CD4-positive, alpha-beta T cell treated with Interleukin-4 for 1 hour (primary cell): ENCODE data around the gene CLEC12A.
"Not testable (repeated sequence)": the region's sequence is repeated elsewhere in the genome, so short reads cannot be mapped to it uniquely, and the experiment has no call there.

ENCODE experiments used
- DNase-seq, 2 donors: peaks; one replicate each; pipeline ENCODE4 v3.0.0-alpha.2; 2020 to 2022

CLEC12A gene

GRCh38 chr12:9973949-9974348 lies 2.7 kb downstream of the CLEC12A start:
- no peak for DNase-seq

DNA sequence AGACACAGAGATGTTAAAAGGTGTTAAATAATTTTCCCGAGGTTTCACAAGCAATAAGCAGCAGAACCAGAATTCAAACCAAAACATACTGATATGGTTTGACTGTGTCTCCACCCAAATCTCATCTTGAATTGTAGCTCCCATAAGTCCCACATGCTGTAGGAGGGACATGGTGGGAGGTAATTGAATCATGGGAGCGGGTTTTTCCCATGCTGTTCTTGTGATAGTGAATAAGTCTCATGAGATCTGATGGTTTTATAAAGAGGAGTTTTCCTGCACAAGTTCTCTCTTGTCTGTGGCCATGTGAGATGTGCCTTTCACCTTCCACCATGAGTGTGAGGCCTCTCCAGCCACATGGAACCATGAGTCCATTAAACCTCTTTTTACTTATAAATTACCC lies 3.5 kb downstream of the CLEC12A start:
- DNase-seq: not testable (repeated sequence)

DNA sequence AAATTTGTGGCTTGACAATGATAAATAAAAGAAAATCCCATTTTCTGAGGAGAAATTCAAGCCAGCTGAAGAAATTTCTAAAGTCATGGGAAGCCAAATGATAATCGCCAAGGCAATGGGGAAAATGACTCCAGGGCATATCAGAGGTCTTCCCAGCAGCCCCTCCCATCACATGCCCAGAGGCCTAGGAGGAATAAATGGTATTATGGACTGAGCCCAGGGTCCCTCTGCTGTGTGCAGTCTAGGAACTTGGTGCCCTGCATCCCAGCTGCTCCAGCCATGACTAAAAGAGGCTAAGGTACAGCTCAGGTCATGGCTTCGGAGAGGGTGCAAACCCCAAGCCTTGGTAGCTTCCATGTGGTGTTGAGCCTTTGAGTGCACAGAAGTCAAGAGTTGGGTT lies 4.4 kb downstream of the CLEC12A start:
- DNase-seq: no peak

DNA sequence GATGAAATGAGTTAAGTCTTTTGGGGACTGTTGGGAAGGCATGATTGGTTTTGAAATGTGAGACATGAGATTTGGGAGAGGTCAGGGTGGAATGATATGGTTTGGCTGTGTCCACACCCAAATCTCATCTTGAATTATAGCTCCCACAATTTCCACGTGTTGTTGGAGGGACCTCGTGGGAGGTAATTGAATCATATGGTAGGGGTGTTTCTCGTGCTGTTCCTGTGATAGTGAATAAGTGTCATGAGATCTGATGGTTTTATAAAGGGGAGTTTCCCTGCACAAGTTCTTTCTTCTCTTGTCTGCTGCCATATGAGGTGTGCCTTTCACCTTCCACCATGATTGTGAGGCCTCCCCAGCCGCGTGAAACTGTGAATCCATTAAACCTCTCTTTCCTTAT lies 5.4 kb downstream of the CLEC12A start:
- DNase-seq: not testable (repeated sequence)

DNA sequence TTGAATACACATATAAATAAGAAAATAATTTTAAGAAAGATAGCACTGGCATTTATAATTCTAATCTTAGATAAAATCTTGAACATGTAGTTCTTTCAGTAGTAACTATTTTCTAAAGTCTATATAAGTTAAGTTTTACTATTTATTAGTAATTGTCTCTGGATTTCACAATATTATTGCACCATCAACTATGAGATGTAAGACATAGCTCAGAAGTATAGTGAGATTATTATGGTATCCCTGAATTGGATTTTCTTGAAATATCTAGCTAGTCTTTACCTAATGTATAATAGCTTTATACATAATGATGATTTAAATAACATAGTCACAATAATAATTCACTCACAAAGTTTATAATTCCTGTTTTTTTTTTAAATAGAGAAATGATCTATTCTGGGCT lies 6.7 kb downstream of the CLEC12A start:
- DNase-seq: no peak

DNA sequence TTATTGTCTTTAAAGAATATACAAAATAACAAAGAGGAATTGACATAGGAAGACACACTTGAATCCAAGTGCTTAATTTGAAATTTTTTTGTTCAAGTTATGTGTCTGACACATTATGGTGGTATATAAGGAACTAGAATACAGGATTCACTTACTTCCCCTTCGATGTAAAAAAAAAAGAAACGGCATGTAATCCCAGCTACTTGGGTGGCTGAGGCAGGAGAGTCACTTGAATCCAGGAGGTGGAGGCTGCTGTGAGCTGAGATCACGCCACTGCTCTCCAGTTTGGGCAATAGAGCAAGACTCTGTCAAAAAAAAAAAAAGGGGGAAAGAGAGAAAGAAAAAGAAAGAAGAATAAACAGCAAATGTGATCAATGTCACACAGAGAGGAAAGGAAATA lies 8.9 kb downstream of the CLEC12A start:
- no peak for DNase-seq

GRCh38 chr12:9991876-9992275 lies 20.7 kb downstream of the CLEC12A start:
- no peak for DNase-seq

DNA sequence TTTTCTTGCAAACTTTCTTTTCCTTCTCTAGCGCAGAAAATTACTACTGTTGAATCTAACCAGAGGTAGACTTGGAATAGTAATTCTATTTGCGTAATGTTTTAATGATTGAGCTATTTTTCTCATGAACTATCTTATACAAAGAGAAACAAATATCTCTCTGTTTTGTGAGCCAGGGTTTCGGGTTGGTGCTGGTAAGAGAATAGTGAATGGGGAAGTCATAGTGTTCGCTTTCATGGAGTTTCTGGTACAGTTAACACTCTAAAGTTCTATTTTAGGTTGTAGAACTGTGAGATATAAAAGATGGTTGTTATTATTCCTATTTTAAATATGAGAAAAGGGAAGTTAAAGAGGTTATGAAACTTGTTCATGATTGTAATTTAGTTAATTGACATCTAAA lies 21.1 kb downstream of the CLEC12A start:
- no peak for DNase-seq

- no peak for DNase-seq
Observed at GRCh38 chr12:9999016-9999415, 27.8 kb downstream of the CLEC12A start, which contains the start of gene CLEC1B. CLEC1B (minus strand) TSS chr12:9999121; CDS start chr12:9999100, 21 bp downstream.

- no peak for DNase-seq
Observed at GRCh38 chr12:10001171-10001776, 30.1 kb downstream of the CLEC12A start.

DNA sequence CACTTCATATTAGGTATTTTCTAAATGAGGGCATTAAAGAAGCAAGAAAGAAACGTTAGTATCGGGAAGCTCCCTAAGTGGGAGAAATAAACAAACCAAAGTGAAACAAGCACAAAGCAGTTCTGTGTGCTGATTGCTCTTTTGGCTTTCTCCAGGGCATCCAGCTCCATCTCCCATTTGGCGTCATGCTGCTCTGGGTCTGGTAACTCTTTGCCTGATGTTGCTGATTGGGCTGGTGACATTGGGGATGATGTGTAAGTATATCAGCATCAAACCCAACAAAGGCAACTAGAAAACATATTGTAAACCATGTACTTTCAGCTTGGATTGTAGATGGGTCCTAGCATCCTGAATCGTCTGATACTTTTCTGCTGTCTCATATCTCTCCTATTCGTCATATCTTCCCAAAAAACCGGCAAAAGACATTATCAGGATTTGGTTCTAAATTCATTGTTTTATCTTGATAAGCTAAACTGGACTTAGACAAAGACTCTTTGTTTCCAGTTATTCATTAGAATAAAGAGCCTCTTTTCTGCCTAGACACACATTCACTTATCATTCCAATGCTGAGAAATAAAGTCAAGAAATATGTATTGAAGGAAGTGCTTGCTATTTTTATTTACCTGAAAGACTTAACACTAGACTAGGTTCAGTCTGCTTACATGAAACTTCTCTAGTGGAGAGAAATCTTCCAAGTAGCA lies 41.6 kb downstream of the CLEC12A start:
- DNase-seq: no peak

- DNase-seq: no peak
Observed at GRCh38 chr12:10015450-10015849, 44.2 kb downstream of the CLEC12A start.

DNA sequence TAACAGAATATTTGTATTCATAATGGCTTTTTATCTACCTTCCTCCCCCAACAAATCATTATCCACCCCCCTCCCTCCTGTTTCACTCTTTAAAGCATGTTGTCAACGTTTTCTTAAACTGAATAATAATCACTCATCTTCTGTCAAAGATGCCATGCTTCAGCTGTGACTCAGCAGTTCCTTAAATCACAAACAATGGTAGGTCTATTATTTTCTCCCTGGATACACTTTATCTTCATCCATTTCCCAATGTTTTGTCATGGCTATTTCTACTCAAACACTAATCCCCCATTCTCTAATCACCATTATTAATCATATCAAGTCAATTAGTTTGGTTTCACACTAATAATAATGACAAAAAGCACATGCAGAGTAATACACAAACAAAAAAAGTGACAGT lies 45.7 kb downstream of the CLEC12A start:
- no peak for DNase-seq

DNA sequence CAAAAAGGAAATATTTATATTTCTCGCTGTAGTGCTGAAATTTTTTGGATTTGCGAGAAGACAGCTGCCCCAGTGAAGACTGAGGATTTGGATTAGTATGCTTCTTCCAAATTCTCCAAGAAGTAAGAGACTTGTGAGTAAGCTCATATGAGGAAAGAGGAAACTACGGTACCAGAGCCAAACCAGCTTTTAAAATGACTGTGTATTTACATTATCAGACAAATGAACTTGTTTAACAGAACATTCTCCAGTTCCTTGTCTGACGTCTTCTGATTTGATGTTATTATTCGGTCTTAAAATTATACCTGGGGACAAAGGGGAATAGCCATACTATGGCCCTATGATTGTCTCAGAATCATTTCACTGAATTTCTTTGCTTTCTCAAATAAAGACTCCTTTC lies 47.2 kb downstream of the CLEC12A start:
- no peak for DNase-seq

DNA sequence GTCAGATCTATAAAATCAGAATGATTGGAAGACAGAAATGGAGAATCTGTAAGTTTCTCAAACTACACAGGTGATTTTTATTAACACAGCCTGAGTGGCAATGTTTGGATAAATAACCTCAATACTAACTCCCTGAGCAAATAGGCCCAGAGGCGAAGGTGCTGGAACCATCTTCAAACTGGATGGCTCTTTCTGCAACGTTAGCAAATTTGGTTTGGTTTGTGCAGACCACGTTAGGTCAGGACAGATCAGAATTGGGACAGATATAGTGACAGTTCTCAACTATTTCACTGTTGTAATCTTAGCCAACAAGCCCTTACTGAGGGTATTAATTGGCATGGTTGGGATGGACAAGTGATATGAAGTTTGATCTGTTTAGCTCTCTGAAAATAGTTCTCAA lies 50.1 kb downstream of the CLEC12A start:
- DNase-seq: no peak

- no peak for DNase-seq
Observed at GRCh38 chr12:10025236-10025635, 54.0 kb downstream of the CLEC12A start.

GRCh38 chr12:10026666-10027065 lies 55.5 kb downstream of the CLEC12A start:
- DNase-seq: not testable (repeated sequence)

DNA sequence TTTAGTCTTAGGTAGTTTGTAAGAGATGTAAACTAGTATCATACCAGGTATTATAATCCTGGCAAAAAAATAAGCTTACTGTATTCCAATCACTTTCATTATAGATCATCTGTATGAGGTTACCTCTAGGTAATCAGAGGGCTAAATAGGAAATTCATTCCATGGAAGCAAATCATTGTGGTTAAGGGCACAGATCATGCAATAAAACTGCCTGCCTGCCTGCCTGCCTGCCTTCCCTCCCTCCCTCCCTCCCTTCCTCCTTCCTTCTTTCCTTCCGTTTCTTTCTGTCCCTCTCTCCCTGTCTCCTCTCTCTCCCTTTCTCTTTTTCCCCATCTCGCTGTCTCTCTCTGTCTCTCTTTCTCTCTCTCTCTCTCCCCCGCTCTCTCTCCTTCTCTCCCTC lies 56.1 kb downstream of the CLEC12A start:
- no peak for DNase-seq

- peak; percentile 2 to 73 for DNase-seq
Observed at GRCh38 chr12:10027721-10028120, 56.5 kb downstream of the CLEC12A start.

GRCh38 chr12:10030446-10030845 lies 59.2 kb downstream of the CLEC12A start, which contains the start of gene CLEC9A:
CLEC9A (plus strand) TSS chr12:10030682; CDS start chr12:10052688, 22,006 bp downstream.
- no peak for DNase-seq

DNA sequence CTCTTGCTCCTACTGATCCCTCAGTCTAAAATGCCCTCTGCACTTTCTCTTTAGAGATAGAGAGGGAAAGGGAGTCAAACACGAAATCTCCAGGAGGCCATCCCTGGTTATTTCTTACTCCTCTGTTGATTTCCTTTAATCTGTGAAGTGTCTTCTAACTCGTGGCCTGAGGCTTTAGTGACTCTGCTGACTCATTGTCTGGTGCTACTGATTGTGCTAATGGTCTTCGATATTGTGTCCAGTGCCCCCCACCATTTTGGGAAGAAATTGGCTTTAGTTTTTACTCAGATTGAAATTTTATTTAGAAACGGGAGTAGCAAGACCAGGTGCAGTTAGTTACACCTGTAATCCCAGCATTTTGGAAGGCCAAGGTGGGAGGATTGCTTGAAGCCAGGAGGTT lies 60.1 kb downstream of the CLEC12A start:
- DNase-seq: no peak

- no peak for DNase-seq
Observed at GRCh38 chr12:10031771-10032175, 60.6 kb downstream of the CLEC12A start.

DNA sequence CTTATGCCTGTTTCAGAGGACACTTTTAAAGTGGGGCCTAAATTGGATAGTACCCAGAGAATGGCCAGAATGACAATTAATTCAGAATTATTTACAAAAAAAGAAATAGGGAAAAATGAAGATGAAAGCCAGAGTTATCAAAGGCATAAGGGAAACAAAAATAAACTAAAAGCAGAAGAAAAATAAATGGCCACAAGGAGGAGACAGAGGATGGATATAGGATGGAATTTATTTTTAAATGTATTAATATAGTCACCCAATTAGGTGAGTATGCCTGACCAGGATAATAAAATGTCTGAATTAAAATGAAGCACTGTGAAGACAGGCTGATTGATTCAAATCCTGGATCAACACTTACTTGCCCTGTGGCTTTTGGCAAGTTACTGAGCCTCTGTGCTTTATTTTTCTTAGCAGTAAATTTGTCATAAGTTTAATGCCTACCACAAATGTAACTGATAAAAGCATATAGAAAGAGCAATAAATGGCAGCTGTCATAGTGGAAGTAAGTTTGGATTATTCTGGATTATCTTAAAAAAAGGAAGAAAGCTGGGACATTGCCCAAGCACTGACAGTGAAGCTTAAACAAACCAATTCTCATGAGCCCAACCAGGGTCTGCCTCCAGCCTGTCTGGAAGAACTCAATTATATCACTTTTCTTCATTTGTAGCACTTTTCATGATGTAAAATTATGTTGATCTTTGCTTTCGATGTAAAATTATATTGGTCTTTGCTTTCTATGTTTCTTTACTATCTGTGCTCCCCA lies 62.8 kb downstream of the CLEC12A start:
- DNase-seq: peak in 1 of 2 donors; percentile 5
